Liver (tissue), 3 donors: ENCODE results near the gene ZNF865.

Experiments used
- ATF3 ChIP-seq: IDR thresholded peaks from 2 replicates; pipeline ENCODE4 v1.6.1; 2016; ENCODE audit warnings: antibody characterized with exemption
- EGR1 ChIP-seq, 2 donors: IDR thresholded peaks; 2 replicates each; pipeline ENCODE4 v1.6.1; 2016 to 2018; ENCODE audit warnings: antibody characterized with exemption in 2 of 2, low read depth in 2 of 2
- RAD21 ChIP-seq, 2 donors: IDR thresholded peaks; 2 replicates each; pipeline ENCODE4 v1.6.1; 2016; ENCODE audit warnings: antibody characterized with exemption in 2 of 2, mild to moderate bottlenecking in 2 of 2
- RXRA ChIP-seq, 2 donors: IDR thresholded peaks; 2 replicates each; pipeline ENCODE4 v1.6.1; 2017 to 2018; ENCODE audit warnings: antibody characterized with exemption in 2 of 2, mild to moderate bottlenecking in 1 of 2
- TAF1 ChIP-seq: conservative IDR thresholded peaks from 2 replicates; pipeline ENCODE4 v1.6.1; 2016; ENCODE audit warnings: antibody characterized with exemption, mild to moderate bottlenecking
- TF ChIP-seq, protein P1 (sequence below): fragments of 150-350 bp; IDR thresholded peaks from 2 replicates; pipeline ENCODE4 v1.5.1; 2017; ENCODE audit warnings: improper control_type of control experiment, low read depth, low read length; ENCODE audit not compliant: missing input control
- TF ChIP-seq, protein P2 (sequence below): IDR thresholded peaks from 2 replicates; pipeline ENCODE4 v1.6.1; 2016; ENCODE audit warnings: antibody characterized with exemption
- donor health status: healthy.
- donor health status: healthy.

DNA sequence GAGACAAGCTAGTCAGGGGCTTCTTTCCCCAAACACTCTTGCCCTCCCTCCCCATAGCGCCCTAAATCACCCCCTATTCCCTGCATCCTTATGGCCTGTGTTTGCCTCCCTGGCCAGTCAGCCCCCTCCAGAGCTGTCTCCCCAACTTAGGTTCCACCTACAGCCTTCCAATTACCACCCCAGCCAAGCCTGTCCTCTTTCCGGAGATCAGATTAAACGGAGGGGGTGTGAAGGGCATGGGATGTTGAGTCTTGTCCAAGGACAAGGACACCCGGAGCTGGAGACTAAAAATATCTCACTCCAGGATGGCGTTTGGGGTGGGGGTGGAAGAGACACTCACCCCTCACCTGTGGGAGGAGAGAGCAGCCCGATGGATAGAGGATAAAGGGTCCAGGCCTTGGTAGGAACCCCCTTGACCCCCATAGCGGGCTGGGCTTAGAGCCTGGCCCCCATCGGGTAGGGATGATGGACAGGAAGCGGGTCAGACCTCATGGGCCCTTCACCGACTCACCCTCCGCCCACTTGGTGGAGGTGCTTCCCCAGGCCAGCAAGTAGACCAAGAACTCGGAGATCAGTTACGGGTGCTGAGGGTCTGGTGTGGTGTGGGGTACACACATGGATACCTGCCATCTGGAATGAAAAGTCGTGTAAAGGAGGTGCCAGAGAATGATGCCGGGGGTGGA, 6.0 kb downstream of the ZNF865 start:
- TF ChIP-seq RXRA (IDR thresholded peaks at IDR 0.05) (no peak), TAF1 (no peak), RAD21 (IDR thresholded peaks at IDR 0.05) (no peak), ATF3 (no peak), EGR1 (IDR thresholded peaks at IDR 0.05; ENCODE audit: low read depth in 2 of 2) (no peak)
- TF ChIP-seq, protein P1, sequence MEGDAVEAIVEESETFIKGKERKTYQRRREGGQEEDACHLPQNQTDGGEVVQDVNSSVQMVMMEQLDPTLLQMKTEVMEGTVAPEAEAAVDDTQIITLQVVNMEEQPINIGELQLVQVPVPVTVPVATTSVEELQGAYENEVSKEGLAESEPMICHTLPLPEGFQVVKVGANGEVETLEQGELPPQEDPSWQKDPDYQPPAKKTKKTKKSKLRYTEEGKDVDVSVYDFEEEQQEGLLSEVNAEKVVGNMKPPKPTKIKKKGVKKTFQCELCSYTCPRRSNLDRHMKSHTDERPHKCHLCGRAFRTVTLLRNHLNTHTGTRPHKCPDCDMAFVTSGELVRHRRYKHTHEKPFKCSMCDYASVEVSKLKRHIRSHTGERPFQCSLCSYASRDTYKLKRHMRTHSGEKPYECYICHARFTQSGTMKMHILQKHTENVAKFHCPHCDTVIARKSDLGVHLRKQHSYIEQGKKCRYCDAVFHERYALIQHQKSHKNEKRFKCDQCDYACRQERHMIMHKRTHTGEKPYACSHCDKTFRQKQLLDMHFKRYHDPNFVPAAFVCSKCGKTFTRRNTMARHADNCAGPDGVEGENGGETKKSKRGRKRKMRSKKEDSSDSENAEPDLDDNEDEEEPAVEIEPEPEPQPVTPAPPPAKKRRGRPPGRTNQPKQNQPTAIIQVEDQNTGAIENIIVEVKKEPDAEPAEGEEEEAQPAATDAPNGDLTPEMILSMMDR: no peak
- TF ChIP-seq, protein P2, sequence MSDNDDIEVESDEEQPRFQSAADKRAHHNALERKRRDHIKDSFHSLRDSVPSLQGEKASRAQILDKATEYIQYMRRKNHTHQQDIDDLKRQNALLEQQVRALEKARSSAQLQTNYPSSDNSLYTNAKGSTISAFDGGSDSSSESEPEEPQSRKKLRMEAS: no peak
